NCI-H146 treated with DMSO at 0.1 percent for 48 hours (cell line): ENCODE measurements around the gene TRIM49D2.
"Not testable (repeated sequence)": the region's sequence is repeated elsewhere in the genome, so short reads cannot be mapped to it uniquely, and the experiment has no call there.

Experiments used
- DNase-seq: peaks from one replicate; lab custom pipeline; 2025; ENCODE audit not compliant: unreplicated experiment; lab: John Stamatoyannopoulos, UW

Gene TRIM49D2

GRCh38 chr11:89923764-89924163, at the start of gene TRIM49D2:
Gene TRIM49D2 (plus strand): TSS chr11:89924064. CDS start chr11:89926762, 2,698 bp downstream.
- DNase-seq = not testable (repeated sequence)

- DNase-seq = not testable (repeated sequence)
These were observed 46.4 kb upstream of the TRIM49D2 start for GRCh38 chr11:89877511-89877910.

- not testable (repeated sequence) for DNase-seq
These were observed 30.6 kb upstream of the TRIM49D2 start for GRCh38 chr11:89893245-89893644.

DNA sequence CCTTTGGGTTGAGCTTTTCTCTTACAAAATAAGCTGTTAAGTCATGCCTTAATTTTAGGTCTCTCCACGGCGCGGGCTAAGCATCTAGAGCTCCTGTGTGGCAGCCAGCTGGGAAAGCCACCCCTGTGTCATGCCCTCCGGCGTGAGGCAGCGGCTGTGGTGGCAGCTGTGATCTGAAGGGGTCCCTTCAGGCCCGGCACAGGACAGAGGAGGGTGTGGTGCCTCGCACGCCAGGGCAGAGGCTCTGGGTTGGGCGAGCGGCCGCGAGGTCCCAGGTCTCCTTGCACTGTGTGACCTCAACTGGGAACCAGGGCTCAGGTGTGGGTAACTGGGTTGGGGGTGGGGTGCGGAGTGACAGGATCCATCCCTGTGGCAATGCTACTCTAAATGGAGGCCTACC, 23.1 kb upstream of the TRIM49D2 start:
- not testable (repeated sequence) for DNase-seq

GRCh38 chr11:89922195-89922660, 1.6 kb upstream of the TRIM49D2 start, which contains the start of gene TRIM49D1:
Gene TRIM49D1 (minus strand): TSS chr11:89922245. CDS start chr11:89917710, 4,535 bp downstream.
- DNase-seq = no peak

GRCh38 chr11:89960833-89961232, 37.0 kb downstream of the TRIM49D2 start:
- DNase-seq = not testable (repeated sequence)

GRCh38 chr11:89965737-89966136, 41.9 kb downstream of the TRIM49D2 start, which contains the start of gene TRIM64:
Gene TRIM64 (plus strand): TSS chr11:89966037. CDS start chr11:89968504, 2,467 bp downstream.
- not testable (repeated sequence) for DNase-seq
